Muscle of leg (tissue), 11 donors: ENCODE results near the gene SHANK2. TPM values are rescaled to one million over a fixed set of nuclear protein-coding genes. Genes with fewer than 3 reads are reported as not detected.

ENCODE experiments used
- DNase-seq: peaks from one replicate; pipeline ENCODE4 v3.0.0; 2013
- H3K27ac ChIP-seq: one replicate; pipeline ENCODE4 v1.5.1; 2013; ENCODE audit warnings: mild to moderate bottlenecking, low read length, control low read depth
- H3K27me3 ChIP-seq: one replicate; pipeline ENCODE4 v1.6.1; 2013; ENCODE audit warnings: low read length; ENCODE audit not compliant: control insufficient read depth, insufficient read depth
- H3K36me3 ChIP-seq: one replicate; pipeline ENCODE4 v1.6.1; 2013; ENCODE audit warnings: low read length; ENCODE audit not compliant: control insufficient read depth, insufficient read depth
- H3K4me1 ChIP-seq: one replicate; pipeline ENCODE4 v1.6.1; 2013; ENCODE audit warnings: low read length; ENCODE audit not compliant: control insufficient read depth, insufficient read depth
- H3K4me3 ChIP-seq: one replicate; pipeline ENCODE4 v1.5.1; 2013; ENCODE audit warnings: low read length, control low read depth
- H3K9me3 ChIP-seq: replicated peaks from 2 replicates; pipeline ENCODE4 v1.6.1; 2013; ENCODE audit warnings: low read depth, low read length; ENCODE audit not compliant: control insufficient read depth
- WGBS: methylation state at CpG from one replicate; pipeline ENCODE4 v1.1.5; 2013; ENCODE audit warnings: missing lambda C conversion rate; ENCODE audit not compliant: insufficient coverage; 5-methylcytosine and 5-hydroxymethylcytosine counted together
- polyA plus RNA-seq, 8 donors: library from polyadenylated mRNA; unstranded; fragments of 120-200 nt; gene quantifications; one replicate each; pipeline versions ENCODE4 v1.2.1 to v1.2.3, GENCODE V29; 2013; ENCODE audit warnings: inconsistent platforms in 1 of 8, low replicate concordance in 1 of 8; ENCODE audit not compliant: insufficient read length in 8 of 8, insufficient read depth in 1 of 8
- total RNA-seq: library from RNA; stranded (reverse); fragments of 120-200 nt; gene quantifications from one replicate; pipeline ENCODE4 v1.2.4, GENCODE V29; 2013

SHANK2 gene
- total and polyA plus RNA-seq, 9 donors = 1.1 to 3.5 (median 1.5) TPM

DNA sequence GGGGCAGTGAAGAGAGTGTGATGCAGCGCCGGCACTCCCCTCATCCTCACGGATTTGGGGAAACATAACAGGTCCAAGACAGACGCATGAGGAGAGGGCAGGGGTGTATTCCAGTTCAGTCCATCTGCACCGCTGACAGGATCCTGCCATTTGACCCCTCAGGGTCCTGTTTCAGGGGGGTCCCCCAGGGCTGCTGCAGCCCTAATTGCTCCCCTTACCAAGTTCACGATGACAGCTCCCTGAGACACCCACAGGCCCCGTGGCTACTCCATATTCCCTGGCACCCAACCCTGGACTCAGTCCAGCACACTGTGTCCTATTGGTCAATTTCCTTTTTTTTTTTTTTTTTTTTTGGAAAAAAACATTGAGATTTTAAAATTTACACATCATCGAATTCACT, 41.5 kb downstream of the SHANK2 start:
- 60% methylated on average over 3 of the region's 8 CpGs for WGBS
- H3K4me3 ChIP-seq = no peak overlapping the region
- peaks cover 11% of the 10 kb centered on the region for H3K27me3 ChIP-seq
- no peak for DNase-seq
- H3K4me1 ChIP-seq = peaks cover 40% of the 10 kb centered on the region
- H3K9me3 ChIP-seq = no peaks in the 10 kb centered on the region
- no peak overlapping the region for H3K27ac ChIP-seq
- no peaks in the 10 kb centered on the region for H3K36me3 ChIP-seq

GRCh38 chr11:71209656-71210055, 42.7 kb downstream of the SHANK2 start:
- H3K36me3 ChIP-seq = no peaks in the 10 kb centered on the region
- H3K4me1 ChIP-seq = peaks cover 42% of the 10 kb centered on the region
- H3K27ac ChIP-seq = no peak overlapping the region
- no peaks in the 10 kb centered on the region for H3K9me3 ChIP-seq
- no peak overlapping the region for H3K4me3 ChIP-seq
- peaks cover 13% of the 10 kb centered on the region for H3K27me3 ChIP-seq
- no peak for DNase-seq
- WGBS = 88% methylated on average over 5 of the region's 10 CpGs

- WGBS = 100% methylated on average over 1 of the region's 7 CpGs
- no peaks in the 10 kb centered on the region for H3K9me3 ChIP-seq
- peaks cover 10% of the 10 kb centered on the region for H3K27me3 ChIP-seq
- peaks cover 38% of the 10 kb centered on the region for H3K4me1 ChIP-seq
- no peak overlapping the region for H3K27ac ChIP-seq
- no peak for DNase-seq
- H3K36me3 ChIP-seq = no peaks in the 10 kb centered on the region
- no peak overlapping the region for H3K4me3 ChIP-seq
These were observed 43.2 kb downstream of the SHANK2 start for GRCh38 chr11:71209181-71209580.

GRCh38 chr11:71208011-71208774, 44.2 kb downstream of the SHANK2 start:
- Histone ChIP-seq H3K4me1 (peaks cover 28% of the 10 kb centered on the region), H3K27me3 (peaks cover 7% of the 10 kb centered on the region), H3K36me3 (no peaks in the 10 kb centered on the region), H3K9me3 (no peaks in the 10 kb centered on the region), H3K27ac (no peak overlapping the region), H3K4me3 (no peak overlapping the region)
- DNase-seq = no peak
- WGBS = 81% methylated on average over 4 of the region's 9 CpGs

DNA sequence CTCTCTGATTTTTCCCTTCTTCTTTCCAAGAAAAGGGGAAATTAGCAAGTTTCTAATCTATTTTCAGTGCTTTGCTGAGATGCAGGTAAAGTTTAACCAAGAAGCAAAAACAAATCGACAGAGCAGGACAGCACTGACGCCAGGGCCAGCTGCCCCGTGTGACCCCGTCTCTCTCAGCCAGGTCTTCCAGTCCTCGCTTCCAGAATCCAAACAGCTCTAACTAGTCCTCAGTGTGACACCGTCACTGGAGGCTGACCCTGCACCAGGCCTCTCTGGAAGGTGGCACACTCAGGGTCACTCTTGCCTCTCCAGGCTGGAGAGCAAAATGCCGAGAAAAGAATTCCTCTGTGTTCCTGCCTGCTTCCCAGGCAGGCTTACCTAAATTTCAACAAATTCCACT, 44.8 kb downstream of the SHANK2 start:
- Histone ChIP-seq H3K27me3 (peaks cover 8% of the 10 kb centered on the region), H3K4me1 (peaks cover 22% of the 10 kb centered on the region), H3K36me3 (no peaks in the 10 kb centered on the region), H3K27ac (no peak overlapping the region), H3K4me3 (no peak overlapping the region), H3K9me3 (no peaks in the 10 kb centered on the region)
- no peak for DNase-seq
- WGBS = 81% methylated on average over 6 of the region's 7 CpGs

GRCh38 chr11:71206186-71206585, 46.2 kb downstream of the SHANK2 start:
- Histone ChIP-seq H3K9me3 (no peaks in the 10 kb centered on the region), H3K36me3 (no peaks in the 10 kb centered on the region), H3K4me1 (peaks cover 18% of the 10 kb centered on the region), H3K27me3 (peaks cover 10% of the 10 kb centered on the region), H3K27ac (no peak overlapping the region), H3K4me3 (no peak overlapping the region)
- DNase-seq = peak; percentile 86
- 10% methylated on average over 11 of the region's 17 CpGs for WGBS

DNA sequence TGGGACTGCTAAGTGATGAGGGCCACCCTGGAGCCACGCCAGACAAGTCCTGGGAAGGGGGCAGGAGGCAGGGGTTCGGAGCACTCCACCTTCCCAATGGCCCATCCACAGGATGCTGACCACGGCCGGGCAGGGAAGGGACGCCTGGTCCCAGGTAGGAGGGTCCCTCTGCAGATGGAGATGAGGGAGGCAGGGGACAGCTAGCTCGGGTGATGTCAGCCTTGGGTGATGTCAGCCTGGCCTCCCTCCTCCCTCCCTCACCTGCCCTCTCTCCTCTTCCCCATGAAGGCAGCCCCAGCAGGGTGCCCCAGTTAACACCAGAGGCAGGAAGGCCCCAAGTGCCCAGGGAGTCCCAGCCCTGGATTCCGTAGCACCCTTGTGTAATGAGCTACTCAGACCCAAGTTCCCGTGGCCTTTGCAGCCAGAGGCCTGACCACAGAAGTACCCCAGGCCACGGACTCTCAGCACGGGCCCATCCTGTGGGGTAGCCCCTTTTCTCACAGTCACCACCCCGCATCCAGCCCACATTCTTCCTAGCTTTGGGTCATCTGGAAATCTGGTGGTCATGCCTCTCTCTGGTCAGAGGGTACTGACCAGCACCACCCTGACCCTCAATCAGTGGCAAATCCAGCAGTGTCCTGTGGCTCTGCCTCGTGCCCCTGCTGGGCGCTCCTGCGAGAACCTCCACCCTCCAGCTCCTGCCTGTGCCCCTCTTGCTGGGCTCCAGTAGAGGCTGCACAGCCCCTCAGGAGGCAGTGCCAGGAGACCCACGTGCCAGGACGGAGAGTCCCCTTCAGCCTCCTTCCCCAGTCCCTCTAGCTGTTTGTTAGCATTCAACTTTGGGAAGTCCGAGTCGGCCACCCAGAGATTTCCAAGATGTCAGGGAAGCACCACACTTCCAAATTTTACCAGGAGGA, 47.4 kb downstream of the SHANK2 start:
- 87% methylated on average over 12 of the region's 18 CpGs for WGBS
- H3K9me3 ChIP-seq = no peaks in the 10 kb centered on the region
- no peaks in the 10 kb centered on the region for H3K36me3 ChIP-seq
- peaks cover 18% of the 10 kb centered on the region for H3K4me1 ChIP-seq
- no peak overlapping the region for H3K4me3 ChIP-seq
- H3K27me3 ChIP-seq = peaks cover 14% of the 10 kb centered on the region
- DNase-seq = no peak
- no peak overlapping the region for H3K27ac ChIP-seq

DNA sequence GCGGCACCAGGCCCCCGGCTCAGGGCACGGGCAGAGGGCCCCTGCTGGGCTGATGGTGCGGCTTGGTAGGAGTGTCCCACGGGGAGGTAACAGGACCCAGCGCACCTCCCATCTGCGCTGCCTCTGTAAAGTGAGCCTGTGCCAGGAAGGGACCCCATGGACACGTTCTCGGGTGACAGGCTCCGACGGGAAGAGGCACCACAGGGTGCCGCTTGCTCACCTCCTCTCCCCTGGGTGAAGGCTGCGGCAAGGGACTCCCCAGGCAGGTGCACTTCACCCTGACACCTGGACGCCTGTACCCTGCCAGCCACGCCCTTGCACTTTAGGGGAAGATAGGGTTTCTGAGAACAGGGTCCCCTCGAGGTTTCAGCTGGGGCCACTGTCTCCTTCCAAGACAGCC, 48.1 kb downstream of the SHANK2 start:
- Histone ChIP-seq H3K4me1 (peaks cover 22% of the 10 kb centered on the region), H3K27me3 (peaks cover 14% of the 10 kb centered on the region), H3K4me3 (no peak overlapping the region), H3K27ac (no peak overlapping the region), H3K36me3 (no peaks in the 10 kb centered on the region), H3K9me3 (no peaks in the 10 kb centered on the region)
- no peak for DNase-seq
- 79% methylated on average over 8 of the region's 16 CpGs for WGBS

- no peak for DNase-seq
- Histone ChIP-seq H3K4me1 (peaks cover 25% of the 10 kb centered on the region), H3K4me3 (no peak overlapping the region), H3K27ac (no peak overlapping the region), H3K36me3 (no peaks in the 10 kb centered on the region), H3K9me3 (no peaks in the 10 kb centered on the region), H3K27me3 (peaks cover 14% of the 10 kb centered on the region)
- 79% methylated on average over 11 of the region's 11 CpGs for WGBS
These were observed 48.7 kb downstream of the SHANK2 start for GRCh38 chr11:71203681-71204080.

DNA sequence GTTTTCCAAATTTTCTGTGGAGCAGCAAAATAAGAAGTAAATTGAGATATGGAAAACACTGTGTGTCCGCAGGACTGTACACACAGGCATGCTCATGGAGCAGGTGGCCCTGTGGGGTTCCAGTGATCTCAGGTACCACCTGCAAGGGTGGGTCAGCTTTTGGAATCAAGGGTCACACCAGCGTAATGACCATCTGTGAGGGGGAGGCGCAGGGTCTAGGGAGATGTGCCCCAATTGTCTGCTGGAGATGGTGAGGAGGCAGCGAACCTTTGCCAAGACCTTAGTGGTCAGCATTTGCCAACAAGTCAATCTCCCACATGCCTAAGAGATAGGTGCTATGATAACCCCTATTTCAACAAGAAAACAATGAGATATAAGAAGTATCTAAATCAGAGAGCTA, 49.4 kb downstream of the SHANK2 start:
- no peak overlapping the region for H3K27ac ChIP-seq
- no peaks in the 10 kb centered on the region for H3K9me3 ChIP-seq
- H3K4me1 ChIP-seq = peaks cover 25% of the 10 kb centered on the region
- H3K4me3 ChIP-seq = no peak overlapping the region
- whole genome bisulfite sequencing = 92% methylated on average over 2 of the region's 4 CpGs
- peaks cover 14% of the 10 kb centered on the region for H3K27me3 ChIP-seq
- no peak for DNase-seq
- no peaks in the 10 kb centered on the region for H3K36me3 ChIP-seq
